ENCODE results near the gene MED7. TPM values are rescaled to one million over a fixed set of nuclear protein-coding genes. Genes with fewer than 3 reads are reported as not detected.

The MED7 gene
- total and polyA plus RNA-seq, 2 of the 8 experiments (the other 6 are each of a cell fraction or from before 2014, with no cell fraction given): 6.9 to 9.5 TPM

DNA sequence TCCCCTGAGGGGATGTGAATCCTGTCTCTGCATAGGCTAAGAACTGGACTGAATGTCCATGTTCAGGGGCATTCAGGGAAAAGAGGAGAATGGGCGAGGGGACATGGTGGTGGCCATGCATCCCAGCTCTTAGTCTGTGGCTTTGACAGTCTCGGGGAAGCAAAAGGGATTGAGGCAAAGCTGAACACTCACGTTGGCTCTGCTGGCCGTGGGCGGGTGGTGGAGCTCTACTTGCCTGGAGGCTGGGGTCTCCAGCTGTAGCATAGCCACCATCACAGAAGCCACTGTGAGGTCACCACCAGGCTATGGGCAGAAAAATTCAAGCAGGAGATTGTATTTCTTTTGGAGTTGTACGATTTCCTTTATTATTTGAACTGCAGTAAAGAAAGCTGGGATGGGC, 19.3 kb upstream of the MED7 start:
- ChIA-PET CTCF (ENCODE audit: partially characterized antibody) (interaction anchor here (1.2 to 2.8 kb wide), 2 partner anchors 13 to 20 kb away, joined by 3 to 16 read pairs; no protein-coding TSS in a partner anchor), POLR2A (ENCODE audit: partially characterized antibody) (no interaction called here)
- Histone ChIP-seq H3K4me2 (ENCODE audit: insufficient read depth in 1 of 2, low read depth in 2 of 2, low read length in 2 of 2) (no peak overlapping the region), H3K27ac (ENCODE audit: low read depth, low read length) (no peak overlapping the region), H3K4me1 (replicated peaks in 1 of 4; ENCODE audit: control insufficient read depth in 3 of 4, insufficient read depth in 4 of 4, low read length in 3 of 4) (no peaks in the 10 kb centered on the region), H4K20me1 (replicated peaks in 1 of 2; ENCODE audit: control insufficient read depth in 1 of 2, insufficient read depth in 2 of 2, low read length in 2 of 2) (no peaks in the 10 kb centered on the region), H3K36me3 (ENCODE audit: control insufficient read depth in 2 of 4, insufficient read depth in 4 of 4, low read length in 3 of 4) (no peaks in the 10 kb centered on the region), H3K79me2 (ENCODE audit: control insufficient read depth in 1 of 2, insufficient read depth in 2 of 2, low read length in 2 of 2) (no peaks in the 10 kb centered on the region), H3K4ac (replicated peaks; ENCODE audit: insufficient read length, low read depth, low read length) (no peak overlapping the region), H3K4me3 (ENCODE audit: extremely low read depth in 1 of 4, insufficient read depth in 2 of 4, low read depth in 3 of 4, low read length in 4 of 4) (no peak overlapping the region), H3K14ac (ENCODE audit: insufficient read length) (no peak overlapping the region), H2AFZ (ENCODE audit: low read length) (no peak overlapping the region), H4K91ac (replicated peaks; ENCODE audit: insufficient read length, low read length) (no peak overlapping the region), H3K79me1 (ENCODE audit: low read depth, low read length) (no peaks in the 10 kb centered on the region), H3K9me3 (ENCODE audit: insufficient read depth in 2 of 2, low read depth in 1 of 2, low read length in 1 of 2) (no peaks in the 10 kb centered on the region), H4K5ac (ENCODE audit: insufficient read length, low read depth, low read length) (no peak overlapping the region), H2BK20ac (ENCODE audit: low read length) (no peak overlapping the region), H3K9ac (replicated peaks in 1 of 4; ENCODE audit: extremely low read depth in 1 of 4, low read depth in 3 of 4, low read length in 3 of 4) (no peak overlapping the region), H2BK5ac (ENCODE audit: low read depth, low read length) (no peak overlapping the region), H4K8ac (ENCODE audit: extremely low read depth, insufficient read depth, low read length) (no peak overlapping the region), H3K23ac (ENCODE audit: insufficient read length) (no peak overlapping the region), H2AK5ac (ENCODE audit: low read depth, low read length) (no peak overlapping the region), H2BK15ac (ENCODE audit: low read length) (no peak overlapping the region), H3K18ac (ENCODE audit: extremely low read depth, low read length) (no peak overlapping the region), H2BK120ac (replicated peaks; ENCODE audit: low read depth, low read length) (no peak overlapping the region), H2BK12ac (ENCODE audit: low read depth, low read length) (no peak overlapping the region), H3K56ac (replicated peaks; ENCODE audit: insufficient read length, low read depth, low read length) (no peak overlapping the region), H3K23me2 (ENCODE audit: low read depth, low read length) (no peaks in the 10 kb centered on the region), H3K27me3 (replicated peaks in 1 of 4; ENCODE audit: control insufficient read depth in 3 of 4, extremely low read depth in 1 of 4, insufficient read depth in 3 of 4, low read length in 3 of 4) (no peaks in the 10 kb centered on the region)
- FAIRE-seq (no peak), DNase-seq (ENCODE audit: low read depth in 1 of 2, low spot score in 2 of 2) (no peak)
- no peak for TF ChIP-seq SAP30 (IDR thresholded peaks at IDR 0.05; ENCODE audit: insufficient read depth, insufficient replicate concordance, low read length)
- TF ChIP-seq NANOG (IDR thresholded peaks at IDR 0.05; ENCODE audit: insufficient read depth, low read depth, low read length, poor library complexity, severe bottlenecking): no peak
- TF ChIP-seq MAFK (IDR thresholded peaks at IDR 0.05; ENCODE audit: low read depth, low read length): no peak
- no peak for TF ChIP-seq BCL11A (IDR thresholded peaks at IDR 0.05; ENCODE audit: low read depth in 2 of 2, low read length in 2 of 2)
- TF ChIP-seq TEAD4 (IDR thresholded peaks at IDR 0.05; ENCODE audit: low read depth, low read length): no peak
- TF ChIP-seq ASH2L (IDR thresholded peaks at IDR 0.05; ENCODE audit: low read length): no peak
- no peak for TF ChIP-seq RXRA (IDR thresholded peaks at IDR 0.05; ENCODE audit: insufficient read depth, low read depth, low read length)
- 82% methylated on average over 6 of the region's 6 CpGs; no CpG with 5 or more reads in 1 of the 2 experiments for WGBS, 2 experiments (ENCODE audit: extremely low coverage in 1 of 2, insufficient coverage in 1 of 2, insufficient read length in 1 of 2, insufficient replicate concordance in 2 of 2, low coverage in 1 of 2, low lambda C conversion rate in 2 of 2, missing lambda C conversion rate in 1 of 2)
